GM21367 (cell line): ENCODE data around the gene LCLAT1.

Experiments
- ATAC-seq: cut with Tn5 transposase; IDR thresholded peaks from one replicate; pipeline ENCODE4 v1.9.1; 2021; ENCODE audit not compliant: unreplicated experiment

The LCLAT1 gene

DNA sequence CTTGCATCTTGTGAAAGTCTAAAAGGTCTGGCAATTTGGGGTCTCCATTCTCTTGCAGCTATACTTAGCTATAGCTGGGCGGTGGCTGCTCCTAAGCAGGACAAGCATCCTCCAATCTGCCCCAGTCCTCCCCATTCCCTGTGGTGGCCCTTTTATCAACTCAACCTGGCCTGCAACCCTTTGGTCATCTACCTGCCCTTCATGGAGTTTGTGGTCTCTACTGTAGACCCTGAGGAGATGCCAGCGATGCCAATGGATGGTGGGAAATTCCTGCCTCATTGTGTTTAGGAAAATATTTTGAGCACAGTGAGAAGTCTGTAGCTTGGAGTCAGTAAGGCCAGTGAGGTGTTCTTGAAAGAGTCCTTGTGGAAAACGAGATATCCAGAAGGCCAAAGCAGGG, 216.8 kb downstream of the LCLAT1 start:
- ATAC-seq = no peak

DNA sequence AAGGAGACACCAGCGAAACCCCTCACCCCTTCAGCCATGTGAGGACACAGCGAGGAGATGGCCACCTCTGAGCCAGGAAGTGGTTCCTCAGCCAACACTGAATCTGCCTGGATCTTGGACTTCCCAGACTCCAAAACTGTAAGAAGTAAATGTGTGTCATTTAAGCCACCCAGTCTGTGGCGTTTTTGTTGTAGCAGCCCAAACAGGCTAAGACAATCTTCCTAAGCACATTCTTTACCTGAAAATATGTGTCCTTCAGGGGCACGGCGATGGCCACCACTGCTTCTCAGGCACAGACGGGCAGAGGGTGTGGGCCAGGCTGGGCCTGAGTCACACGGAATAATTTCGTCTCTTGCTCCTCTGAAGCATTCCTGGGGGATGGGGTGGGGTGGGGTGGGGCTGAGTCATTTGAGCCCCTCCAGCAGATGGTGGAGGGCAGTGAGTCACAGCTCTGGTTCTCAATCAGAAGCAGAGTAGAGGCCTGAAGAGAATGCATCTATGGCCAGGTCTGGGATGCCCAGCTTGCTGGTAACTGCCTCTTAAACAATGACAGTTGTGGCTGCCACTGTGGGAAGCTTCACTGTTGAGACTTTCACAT, 217.8 kb downstream of the LCLAT1 start:
- no peak for ATAC-seq

DNA sequence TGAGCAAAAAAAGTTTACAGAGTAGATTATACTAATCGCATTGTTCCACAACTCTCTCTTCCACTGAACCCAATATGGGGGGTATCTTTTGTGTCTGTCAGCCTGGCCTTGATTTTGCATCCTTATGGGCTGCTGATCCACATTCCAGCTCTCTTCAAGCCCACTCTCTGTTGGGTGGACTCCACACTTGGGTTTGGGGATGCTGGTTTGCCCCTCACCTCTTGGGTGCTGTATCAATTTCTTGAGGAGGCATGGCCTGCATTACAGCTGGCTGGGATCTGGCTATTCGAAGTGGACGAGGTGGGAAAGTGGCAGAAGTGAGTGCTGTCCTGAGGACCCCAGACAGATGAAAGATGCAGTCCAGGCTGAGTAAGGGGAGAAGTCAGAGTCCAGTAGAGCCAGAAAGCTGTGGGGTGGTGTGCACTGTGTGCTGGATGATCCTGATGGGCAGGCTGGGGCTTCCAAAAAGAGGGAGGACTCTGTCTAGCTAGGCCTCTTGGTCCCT, 218.8 kb downstream of the LCLAT1 start:
- ATAC-seq = no peak

DNA sequence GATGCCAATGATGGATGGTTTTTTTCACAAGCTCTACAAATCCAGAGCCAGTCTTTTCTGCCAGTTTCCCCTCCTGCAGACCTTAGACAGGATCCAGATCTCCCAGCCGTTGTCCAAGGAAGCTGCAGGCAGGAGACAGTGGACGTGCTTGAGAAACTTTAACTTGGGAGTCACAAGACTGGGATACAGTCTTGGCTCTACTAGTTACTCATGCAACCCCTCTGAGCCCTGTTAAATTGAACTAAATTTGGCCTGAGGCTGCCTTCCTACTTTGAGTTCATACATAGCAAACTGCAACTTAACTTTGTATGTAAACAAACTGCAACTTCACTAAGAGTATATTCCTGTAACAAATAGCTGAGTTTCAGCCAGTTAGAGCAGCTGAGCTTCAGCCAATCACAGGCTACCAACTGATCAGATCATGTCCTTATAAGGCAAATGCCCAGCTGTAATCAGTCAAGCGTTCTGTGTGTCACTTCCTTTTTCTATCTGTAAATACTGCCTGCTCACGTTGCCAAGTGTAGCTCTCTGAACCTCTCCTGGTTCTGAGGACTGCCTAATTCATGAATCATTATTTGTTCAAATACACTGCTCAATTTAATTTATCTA, 219.3 kb downstream of the LCLAT1 start:
- no peak for ATAC-seq

DNA sequence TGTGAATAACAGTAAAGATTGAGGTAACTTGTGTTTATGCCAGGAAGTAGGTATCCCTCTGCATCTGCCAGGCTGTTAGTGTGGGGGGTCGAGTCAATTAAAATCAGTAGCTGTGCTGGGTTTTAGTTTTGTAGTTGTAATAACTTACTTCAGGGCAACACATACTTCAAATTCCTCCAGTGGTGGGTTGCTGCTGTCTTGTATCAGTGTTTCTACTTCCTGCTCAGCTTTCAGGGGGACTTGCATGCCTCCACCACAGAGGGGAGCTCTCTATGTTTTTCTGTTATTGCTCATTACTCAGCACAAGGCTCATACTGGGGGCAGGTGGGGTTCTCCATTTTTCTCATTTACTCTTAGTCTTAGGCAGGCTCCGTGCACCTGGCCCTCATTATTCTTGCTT, 223.4 kb downstream of the LCLAT1 start:
- no peak for ATAC-seq

DNA sequence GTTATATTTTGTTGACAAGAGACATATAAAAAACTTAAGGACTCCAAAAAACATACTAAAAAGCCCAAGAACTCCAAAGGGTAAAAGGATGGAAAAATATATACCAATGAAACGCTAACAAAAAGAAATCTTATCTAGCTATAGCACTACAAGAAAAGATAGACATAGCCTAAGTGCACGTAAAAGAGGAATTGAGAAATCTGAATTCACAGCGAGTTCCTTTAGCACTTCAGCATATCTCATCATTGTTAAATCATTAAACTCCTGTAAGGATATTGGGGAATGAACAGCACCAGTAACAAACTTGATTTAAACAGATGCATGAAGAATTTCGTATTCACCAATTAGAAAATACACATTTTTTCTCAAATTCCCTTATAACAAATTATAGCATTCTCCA, 226.1 kb downstream of the LCLAT1 start:
- ATAC-seq = no peak

DNA sequence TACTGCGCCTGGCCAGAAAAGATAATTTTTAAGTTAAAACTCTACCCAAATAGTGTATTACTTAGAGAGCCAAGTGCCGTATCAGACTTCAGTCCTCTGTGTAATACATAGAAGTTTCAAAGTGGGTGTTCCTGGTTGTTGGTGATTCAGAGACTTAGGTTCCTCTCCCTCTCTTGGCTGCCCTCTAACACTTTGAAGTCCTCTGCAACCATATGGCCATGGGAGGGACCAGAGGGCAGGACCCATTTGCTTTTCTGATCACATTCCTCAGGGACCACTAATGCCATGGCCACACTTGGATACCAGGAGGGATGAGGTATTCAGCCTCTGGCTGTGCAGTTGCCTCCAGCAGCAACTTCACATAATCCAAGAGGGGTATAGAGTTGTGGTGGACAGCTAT, 228.7 kb downstream of the LCLAT1 start:
- ATAC-seq = no peak

DNA sequence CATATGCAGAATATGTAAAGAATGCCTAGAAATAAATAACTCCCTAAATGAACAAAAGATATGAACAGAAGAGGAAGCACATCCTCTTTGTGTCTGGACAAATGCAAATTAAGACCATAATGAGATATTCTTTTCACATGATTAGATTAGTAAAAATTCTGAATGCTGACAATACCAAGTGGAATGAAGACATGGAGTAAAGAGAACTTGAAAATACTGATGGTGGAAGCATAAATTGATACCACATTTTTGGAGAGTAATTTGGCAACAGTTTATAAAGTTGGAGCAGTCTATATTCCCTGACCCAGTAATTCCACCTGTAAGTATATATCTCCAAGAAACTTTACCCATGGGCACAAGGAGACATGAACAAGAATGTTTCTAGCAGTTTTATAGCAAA, 230.2 kb downstream of the LCLAT1 start:
- no peak for ATAC-seq

DNA sequence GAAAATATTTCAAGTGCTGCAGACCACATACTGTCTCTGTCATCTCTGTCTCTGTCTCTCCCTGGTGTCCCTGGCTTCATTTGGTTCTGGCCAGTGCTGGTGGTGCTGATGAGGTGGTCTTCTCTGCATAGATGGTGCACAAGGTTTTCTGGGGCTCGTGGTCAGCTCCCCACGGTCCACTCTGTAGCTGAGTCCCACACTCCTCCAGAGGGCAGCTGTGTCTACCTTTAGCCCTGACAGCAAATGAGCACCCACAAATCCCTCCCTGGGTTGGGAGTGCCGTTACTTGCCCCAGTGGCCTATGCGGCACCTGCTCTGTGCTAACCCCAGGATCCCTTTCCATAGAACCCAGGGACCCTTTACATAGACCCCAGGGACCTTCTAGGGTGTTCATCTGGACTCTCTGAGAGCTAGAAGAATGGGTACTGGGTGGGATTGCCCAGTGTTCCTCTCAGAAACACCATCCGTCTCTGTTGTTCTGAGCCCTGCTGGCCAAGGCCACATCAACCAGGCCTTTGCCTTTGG, 230.9 kb downstream of the LCLAT1 start:
- ATAC-seq = no peak

DNA sequence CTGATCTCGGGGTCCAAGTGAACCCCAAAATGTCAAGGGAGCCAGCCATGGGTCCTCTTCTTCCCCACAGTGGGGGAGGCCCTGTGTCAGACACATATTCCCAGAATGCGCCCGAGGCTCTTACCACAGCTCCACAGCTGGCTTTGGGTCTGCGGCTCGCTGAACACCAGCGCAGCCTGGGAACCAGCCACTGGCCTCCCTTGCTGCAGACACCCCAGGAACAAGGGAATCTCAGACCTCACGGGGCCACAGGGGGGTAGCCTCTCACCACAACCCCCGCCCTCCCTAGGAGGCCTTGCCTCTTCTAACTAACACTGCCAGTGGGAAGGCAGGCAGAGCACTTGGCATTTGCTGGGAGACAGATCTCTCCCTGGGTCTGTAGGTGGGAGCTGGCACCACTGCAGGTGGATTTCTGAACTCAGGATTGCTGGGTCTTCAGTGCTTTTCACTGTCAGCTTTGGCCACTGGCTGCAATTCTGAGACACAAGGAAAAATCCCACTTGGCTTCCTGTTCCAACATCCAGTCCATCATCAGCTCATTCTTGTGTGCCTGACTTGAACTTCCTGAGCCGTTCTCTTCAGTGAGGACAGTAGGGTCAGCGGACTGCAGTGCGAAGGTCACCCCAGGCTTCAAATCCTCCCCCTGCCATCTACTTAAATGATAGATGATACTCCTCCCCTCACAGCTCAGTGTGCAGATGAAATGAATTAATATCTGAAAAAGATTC, 231.5 kb downstream of the LCLAT1 start:
- ATAC-seq = no peak

DNA sequence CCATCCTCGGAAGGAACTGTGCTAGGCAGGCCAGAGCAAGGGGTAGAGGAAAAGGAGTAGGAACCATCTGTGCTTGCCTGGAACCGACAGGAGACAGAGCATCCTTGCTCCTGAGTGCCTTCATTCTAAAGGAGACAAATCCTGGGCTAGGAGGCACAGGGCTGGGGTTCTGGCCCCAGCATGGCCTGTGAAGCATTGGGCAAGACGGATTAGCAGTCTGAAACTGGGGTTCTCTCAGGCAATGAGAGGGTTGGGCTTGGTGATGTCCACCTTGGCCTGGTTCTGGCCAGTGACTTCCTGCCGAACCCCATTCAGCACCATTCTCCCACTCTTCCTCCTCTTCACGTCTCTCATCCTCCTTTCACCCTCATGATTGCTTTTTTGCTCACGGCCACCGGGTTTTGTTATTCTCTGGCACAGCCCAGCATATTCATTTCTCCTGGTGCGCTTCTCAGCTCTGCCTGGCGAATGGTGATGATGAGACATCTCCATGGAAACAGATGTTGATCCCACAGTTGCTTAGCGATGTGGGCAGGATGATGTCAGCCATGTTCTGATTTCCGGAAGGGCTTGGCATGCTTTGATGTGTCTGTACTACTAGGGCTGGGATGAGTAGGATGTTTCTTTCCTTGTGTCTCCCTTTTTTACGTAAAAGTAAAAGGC, 232.5 kb downstream of the LCLAT1 start:
- no peak for ATAC-seq

DNA sequence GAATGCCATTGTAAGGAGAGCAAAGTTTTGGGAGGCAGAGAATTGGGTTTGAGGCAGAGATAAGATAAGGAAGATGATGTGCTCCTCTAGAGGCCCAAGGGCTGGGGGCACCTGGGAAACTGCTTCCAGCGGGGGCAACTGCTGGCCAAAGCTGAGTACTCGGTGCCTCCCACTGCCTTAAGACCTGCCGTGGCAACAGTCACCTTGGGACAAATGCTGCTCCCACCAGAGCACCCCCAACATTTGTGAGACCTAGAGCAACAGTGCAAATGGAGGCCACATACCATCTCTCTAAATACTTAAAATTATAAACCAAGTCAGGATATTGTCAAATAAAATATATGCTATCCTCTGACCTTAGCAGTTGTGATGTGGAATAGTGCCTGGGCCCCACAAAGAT, 233.1 kb downstream of the LCLAT1 start:
- ATAC-seq = no peak

DNA sequence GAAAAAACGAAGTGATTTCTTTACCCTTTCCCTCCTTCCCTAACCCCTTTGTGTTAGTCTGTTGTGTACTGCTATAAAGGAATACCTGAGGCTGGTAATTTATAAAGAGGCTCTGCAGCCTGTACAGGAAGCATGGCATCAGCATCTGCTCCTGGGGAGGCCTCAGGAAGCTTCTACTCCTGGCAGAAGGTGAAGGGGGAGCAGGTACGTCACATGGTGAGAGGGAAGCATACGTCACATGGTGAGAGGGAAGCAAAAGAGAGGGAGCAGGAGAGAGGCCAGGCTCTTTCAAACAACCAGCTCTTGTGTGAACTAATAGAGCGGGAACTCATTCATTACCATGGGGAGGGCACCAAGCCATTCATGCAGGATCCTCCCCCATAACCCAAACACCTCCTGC, 234.0 kb downstream of the LCLAT1 start:
- no peak for ATAC-seq

DNA sequence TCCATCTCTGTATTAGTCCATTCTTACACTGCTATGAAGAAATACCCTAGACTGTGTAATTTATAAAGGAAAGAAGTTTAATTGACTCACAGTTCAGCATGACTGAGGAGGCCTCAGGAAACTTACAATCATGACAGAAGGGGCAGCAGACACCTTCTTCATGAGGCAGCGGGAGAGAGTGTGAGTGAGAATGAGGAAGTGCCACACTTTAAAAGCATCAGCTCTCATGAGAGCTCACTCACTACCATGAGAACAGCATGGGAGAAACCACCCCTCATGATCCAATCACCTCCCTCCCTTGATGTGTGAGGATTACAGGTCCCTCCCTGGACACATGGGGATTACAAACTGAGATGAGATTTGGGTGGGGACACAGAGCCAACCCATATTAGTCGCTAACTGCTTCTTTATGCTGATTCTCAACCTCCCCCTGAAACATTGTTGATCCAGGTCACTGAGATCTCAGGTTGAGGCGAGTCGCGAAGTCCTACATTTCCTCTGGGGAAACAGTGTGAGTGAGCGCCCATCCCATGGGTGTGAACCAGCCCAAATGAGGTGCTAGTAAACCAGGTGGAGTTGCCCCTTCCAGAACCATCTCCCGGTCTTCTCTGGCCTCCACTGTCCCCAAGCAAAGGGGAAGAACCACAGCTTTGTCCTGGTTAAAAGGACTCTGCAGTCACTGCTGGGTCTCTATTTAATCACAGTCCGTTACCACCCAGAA, 236.3 kb downstream of the LCLAT1 start:
- no peak for ATAC-seq

DNA sequence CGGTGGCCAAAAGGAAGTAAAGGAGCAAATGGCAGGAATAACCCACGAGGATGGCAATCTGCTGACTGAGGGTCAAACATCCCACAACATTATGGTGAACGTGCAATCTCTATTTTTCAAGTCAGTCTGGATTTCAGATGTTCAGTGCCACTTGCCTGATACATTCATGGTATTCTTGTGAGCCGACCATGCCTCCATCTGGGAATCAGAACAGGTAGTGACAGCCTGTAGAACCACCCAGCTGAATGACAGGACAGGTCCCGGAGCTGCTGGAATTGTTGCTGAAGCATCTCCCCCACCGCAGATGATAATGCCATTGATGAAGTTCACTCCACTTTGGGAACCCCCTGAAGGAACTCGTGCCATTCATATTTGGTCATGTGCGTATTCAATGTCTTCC, 237.0 kb downstream of the LCLAT1 start:
- no peak for ATAC-seq

DNA sequence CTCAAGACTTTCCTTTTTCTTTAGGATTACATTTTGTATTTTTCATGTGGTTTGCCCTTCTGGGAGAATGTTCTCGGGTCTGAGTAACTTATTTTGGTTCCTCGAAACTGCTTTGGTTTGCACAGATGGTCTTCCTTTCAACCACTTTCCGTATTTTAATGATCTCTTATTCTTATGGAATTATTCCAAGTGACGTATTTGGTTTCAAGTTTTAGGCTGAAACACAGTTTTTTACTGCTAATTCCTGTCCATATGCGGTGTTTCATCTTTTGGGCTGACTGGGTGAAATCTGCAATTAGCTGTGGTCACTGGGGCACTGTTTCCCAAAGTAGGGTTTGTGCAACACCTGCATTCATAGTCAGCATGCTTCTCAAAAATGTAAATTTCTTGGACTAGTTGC, 237.5 kb downstream of the LCLAT1 start:
- no peak for ATAC-seq

DNA sequence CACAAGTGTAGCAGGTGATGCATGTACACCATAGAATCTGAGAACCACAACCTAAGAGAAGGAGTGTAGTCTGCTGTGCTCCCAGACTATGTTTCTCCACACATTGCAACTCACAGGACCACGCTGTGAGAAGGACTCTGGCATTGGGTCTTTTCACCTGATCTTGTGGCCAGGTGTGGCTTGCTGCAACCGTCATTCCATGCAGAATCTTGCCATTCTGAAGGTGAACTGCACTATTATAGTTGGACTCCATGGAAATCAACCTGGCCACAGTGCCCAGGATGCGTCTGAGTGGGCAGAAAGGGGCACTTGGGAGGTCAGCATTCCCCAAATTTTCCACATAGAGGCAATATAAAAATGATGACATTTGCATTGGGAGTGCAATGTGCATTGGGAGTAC, 237.9 kb downstream of the LCLAT1 start:
- no peak for ATAC-seq

DNA sequence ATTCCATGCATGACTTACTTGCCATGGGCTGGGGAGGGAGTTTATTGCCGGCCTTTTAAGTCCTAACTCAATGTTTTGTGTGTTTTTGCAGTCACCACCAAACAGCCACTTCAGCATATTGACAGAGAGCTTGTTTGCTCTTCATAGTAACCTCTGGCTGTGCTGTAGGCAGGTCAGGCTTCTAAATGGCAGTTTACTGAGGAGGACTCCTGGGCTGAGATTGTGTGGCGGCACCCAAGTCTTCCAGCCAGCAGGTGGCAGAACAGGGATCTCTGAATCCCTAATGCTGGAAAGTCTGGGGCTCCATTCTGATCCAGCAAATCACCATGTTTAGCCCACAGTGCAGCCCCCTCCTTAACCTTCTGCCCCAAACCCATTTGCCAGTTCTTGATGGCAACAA, 239.0 kb downstream of the LCLAT1 start:
- no peak for ATAC-seq

DNA sequence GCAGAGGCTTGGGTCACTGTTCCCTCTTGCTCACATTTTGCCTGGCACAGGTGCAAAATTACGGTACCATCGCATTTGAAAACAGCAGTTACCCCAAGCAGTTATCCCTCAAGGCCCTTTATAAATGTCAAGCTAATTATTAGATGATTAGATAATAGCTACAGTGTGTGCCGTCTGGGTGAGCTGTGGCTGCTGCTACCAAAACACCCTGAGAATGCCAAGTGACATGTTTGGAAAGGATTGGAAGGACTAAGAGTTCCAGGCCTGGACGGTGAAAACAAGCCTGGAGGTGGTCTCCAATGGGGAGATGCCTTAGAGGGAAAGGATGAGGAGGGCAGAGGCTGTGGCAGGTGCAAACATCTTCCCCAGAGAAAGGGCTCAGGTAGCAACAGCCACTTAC, 239.6 kb downstream of the LCLAT1 start:
- ATAC-seq = no peak

DNA sequence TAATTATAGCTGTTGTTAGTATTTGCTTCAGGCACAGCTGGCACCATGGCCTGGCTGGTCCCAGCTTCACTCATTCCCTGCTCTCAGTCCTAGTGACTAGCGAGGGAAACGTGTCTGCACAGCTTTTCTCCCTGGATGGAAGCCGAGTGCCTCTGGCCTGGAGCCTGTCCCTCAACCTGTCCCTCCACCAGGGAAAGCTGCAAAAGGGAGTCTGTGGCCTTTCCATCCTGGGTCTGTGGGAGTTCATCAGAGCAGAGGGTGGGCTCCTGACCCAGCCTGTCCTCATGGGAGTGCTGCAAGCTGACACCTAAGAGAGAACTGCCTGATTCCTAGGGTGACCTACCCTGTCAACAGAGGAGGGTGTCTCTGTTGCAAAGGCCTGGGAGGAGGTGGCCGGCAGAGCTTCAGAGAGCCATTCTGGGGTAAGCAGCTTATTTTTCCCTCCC, 241.9 kb downstream of the LCLAT1 start:
- no peak for ATAC-seq
